GM12875 (cell line): ENCODE results near the gene EXOC6.

ENCODE experiments used
- H3K4me3 ChIP-seq: one replicate; pipeline ENCODE4 v1.5.1; 2011; ENCODE audit warnings: low read depth, low read length, control low read depth
- TF ChIP-seq, protein P1 (sequence below): IDR thresholded peaks from 2 replicates; pipeline ENCODE4 v1.5.1; 2011; ENCODE audit warnings: low read depth, mild to moderate bottlenecking, control low read depth, inconsistent platforms, low read length, moderate library complexity, borderline replicate concordance; ENCODE audit not compliant: insufficient read depth

EXOC6 gene

DNA sequence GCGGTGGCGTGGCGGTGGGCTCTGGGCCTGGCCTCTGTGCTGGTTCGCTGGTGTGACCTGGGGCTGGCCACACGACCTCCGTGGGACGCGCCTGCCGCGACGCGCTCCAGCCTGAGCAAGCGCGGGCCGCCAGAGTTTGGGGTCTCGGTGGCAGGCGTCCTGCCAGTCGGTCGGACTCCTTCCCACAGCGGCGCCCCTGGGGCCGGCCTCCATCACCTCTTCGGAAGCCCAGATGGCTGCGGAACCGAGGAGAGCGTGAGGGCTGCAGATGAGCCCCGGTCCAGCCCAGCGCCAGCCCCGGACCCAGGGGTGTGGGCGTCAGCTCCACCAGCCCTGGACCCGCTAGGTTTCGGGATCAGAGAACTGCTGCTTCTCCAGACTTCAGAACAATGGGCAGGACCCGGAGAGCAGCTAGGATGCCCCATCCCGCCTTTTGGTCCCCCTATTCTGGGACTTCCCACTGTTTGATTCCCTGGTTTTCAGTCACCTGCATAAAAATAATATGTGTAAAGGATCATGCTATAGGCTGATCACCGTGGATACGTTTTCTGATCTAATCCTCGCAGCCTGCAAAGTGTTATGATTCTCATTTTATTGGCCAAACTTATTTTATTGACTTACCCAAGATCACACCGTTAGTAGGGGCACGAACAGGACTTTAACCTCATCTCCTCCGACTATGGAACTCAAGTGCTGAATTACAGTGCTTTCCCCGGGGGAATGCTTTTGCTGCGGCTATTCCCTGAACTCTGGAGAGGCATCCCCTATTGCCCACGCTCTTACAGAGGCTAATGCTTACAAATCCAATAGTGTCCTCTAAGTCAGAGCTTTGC is 215.0 kb downstream of the EXOC6 start:
- TF ChIP-seq, protein P1, sequence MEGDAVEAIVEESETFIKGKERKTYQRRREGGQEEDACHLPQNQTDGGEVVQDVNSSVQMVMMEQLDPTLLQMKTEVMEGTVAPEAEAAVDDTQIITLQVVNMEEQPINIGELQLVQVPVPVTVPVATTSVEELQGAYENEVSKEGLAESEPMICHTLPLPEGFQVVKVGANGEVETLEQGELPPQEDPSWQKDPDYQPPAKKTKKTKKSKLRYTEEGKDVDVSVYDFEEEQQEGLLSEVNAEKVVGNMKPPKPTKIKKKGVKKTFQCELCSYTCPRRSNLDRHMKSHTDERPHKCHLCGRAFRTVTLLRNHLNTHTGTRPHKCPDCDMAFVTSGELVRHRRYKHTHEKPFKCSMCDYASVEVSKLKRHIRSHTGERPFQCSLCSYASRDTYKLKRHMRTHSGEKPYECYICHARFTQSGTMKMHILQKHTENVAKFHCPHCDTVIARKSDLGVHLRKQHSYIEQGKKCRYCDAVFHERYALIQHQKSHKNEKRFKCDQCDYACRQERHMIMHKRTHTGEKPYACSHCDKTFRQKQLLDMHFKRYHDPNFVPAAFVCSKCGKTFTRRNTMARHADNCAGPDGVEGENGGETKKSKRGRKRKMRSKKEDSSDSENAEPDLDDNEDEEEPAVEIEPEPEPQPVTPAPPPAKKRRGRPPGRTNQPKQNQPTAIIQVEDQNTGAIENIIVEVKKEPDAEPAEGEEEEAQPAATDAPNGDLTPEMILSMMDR = no peak
- no peak overlapping the region for H3K4me3 ChIP-seq

DNA sequence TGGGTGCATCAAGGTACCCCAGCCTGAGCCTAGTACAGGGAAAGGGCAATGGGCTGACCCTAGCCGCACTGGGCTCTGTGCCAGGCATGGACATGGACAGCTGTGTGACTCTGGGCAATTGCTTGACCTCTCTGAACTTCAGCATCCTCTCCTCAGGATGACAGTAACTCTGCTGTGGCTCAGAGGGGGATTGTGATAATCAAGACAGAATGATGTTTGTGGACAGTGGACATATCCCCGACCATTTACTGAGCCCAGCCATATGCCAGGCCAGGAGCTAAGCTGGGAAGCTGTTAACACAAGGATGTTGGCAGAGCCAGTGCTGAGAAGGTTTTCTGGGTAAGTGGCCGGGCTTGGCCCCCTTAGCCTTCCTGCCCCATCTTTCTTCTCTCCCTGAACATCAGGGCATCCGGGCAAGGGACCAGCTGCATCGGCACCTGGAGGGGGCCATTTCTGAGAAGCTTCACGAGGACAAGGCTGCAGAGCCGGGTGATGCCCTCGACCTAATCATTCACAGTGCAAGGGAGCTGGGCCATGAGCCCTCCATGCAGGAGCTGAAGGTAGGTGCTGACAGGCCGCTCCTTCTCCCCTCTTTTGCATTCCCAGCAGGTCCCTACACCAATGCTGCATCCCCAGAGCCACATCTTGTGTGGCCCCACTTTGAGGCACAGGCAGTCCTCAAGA is 215.8 kb downstream of the EXOC6 start:
- H3K4me3 ChIP-seq = no peak overlapping the region
- TF ChIP-seq, protein P1 = no peak

DNA sequence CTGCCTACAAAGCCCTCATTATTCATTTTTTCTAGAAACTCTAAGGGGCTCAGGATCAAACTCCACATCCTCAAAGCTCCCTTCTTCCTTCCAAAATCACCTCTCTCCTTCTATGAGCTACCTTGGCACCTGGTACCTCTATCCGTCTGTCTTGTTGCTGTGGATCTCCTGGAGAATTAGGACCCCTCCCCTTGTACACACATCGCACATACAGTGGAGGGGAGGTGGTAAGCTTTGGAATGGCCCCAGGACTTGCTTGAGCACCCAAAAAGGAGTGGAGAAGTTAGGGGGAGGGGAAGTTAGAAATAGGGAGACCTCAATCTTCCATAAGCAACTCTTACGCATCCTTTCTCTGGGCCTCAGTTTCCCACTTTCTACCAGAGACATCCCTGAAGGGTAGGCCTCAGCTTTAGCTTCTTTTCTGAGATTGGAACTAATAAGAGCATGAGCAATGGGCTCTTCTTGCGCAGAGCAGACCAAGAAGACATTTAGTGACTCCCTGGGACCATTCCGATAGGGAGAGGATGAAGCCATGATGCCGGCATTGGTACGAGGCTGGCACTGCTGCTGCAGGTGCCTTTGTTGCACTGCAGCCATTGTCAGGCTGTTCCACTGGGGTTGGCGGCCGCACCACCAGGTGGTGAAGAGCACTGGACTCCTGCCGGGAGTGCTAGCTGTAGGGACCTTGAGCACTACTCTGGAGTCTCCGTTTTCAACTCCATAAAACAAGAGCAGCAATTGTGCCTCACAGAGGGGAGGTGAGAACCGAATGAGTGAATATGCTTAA is 216.7 kb downstream of the EXOC6 start:
- TF ChIP-seq, protein P1 = no peak
- no peak overlapping the region for H3K4me3 ChIP-seq

DNA sequence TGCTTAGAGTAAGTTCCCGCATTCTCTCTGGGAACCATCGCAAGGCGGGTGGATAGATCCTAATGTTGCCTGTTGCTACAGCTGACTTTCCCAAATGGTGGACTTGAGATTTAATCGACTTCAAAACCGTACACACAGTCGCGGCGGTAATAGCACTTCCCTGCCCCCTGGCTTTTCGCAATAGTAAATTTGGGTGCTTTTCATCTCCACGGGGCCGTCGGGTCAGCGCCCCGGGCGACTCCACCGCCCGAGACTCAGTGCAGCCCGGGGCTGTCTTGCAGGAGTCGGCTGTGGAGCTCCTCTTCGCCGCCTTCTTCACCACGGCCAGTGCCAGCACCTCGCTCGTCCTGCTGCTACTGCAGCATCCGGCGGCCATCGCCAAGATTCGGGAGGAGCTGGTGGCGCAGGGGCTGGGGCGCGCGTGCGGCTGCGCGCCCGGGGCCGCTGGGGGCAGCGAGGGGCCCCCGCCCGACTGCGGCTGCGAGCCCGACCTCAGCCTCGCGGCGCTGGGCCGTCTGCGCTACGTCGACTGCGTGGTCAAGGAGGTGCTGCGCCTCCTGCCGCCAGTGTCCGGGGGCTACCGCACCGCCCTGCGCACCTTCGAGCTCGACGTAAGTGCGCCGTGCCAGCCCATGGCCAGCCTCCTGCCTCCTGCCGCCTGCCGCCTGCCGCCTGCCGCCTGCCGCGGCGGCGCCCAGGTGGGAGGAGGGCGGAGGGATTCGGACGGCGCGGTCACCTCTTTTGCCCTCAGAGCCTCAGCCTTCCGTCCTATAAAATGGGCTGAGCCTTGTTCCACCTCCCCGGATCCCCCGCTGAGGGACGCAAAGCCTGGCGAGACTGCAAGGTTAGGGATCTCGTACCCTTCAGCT is 217.6 kb downstream of the EXOC6 start:
- H3K4me3 ChIP-seq = no peak overlapping the region
- TF ChIP-seq, protein P1 = no peak

DNA sequence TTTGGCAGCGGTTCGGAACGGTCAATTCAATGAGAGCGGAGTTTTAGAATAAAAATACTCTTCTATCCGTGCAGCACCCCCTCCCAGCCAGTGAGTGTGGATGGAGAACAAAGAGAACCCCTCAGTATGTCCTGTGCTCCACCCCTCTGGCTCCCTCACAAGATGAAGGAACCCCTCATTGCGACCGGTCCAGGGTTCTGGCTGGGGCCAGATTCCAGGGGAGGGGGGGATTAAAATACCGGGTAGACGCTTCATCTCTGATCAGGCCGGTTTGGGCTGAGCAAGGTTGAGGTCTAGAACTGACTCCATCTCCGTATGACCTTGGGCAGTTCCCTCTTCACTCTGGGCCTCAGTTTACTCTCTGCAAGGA is 218.2 kb downstream of the EXOC6 start:
- TF ChIP-seq, protein P1 = no peak
- H3K4me3 ChIP-seq = no peak overlapping the region
